Suprapubic skin (tissue), 4 donors: ENCODE measurements around the gene CLTC. TPM values are rescaled to one million over a fixed set of nuclear protein-coding genes. Genes with fewer than 3 reads are reported as not detected.

Experiments
- DNase-seq, 2 donors: peaks; one replicate each; pipeline ENCODE4 v3.0.0-alpha.2; 2019; ENCODE audit warnings: low spot score in 2 of 2
- H3K27ac ChIP-seq: fragments of 200-600 bp; sonication (generic); one replicate; pipeline ENCODE4 v1.5.1; 2019
- H3K27me3 ChIP-seq: fragments of 200-600 bp; sonication (generic); one replicate; pipeline ENCODE4 v1.5.1; 2019
- H3K36me3 ChIP-seq: fragments of 200-600 bp; sonication (generic); one replicate; pipeline ENCODE4 v1.5.1; 2019
- H3K4me1 ChIP-seq: fragments of 200-600 bp; sonication (generic); one replicate; pipeline ENCODE4 v1.5.1; 2019
- H3K4me3 ChIP-seq: fragments of 200-600 bp; sonication (generic); one replicate; pipeline ENCODE4 v1.5.1; 2019; ENCODE audit warnings: mild to moderate bottlenecking
- H3K9me3 ChIP-seq: fragments of 200-600 bp; sonication (generic); one replicate; pipeline ENCODE4 v1.5.1; 2019
- EP300 ChIP-seq: sonication (generic); formaldehyde crosslinking; IDR thresholded peaks from one replicate; pipeline ENCODE4 v1.6.1; 2017; ENCODE audit warnings: antibody characterized with exemption
- POLR2A ChIP-seq, 2 donors: fragments of 450-650 bp; IDR thresholded peaks; one replicate each; pipeline ENCODE4 v1.6.1; 2017; ENCODE audit warnings: antibody characterized with exemption in 2 of 2, mild to moderate bottlenecking in 2 of 2, moderate library complexity in 2 of 2
- POLR2AphosphoS5 ChIP-seq, 3 donors: sonication (generic); formaldehyde crosslinking; IDR thresholded peaks; one replicate each; pipeline ENCODE4 v1.6.1; 2017; ENCODE audit warnings: antibody characterized with exemption in 3 of 3
- WGBS: methylation state at CpG from one replicate; pipeline ENCODE4 v1.1.5; 2018; 5-methylcytosine and 5-hydroxymethylcytosine counted together
- total RNA-seq, 4 donors: library from RNA; depleted of rRNA; stranded (reverse); fragments of >200 nt; gene quantifications; one replicate each; pipeline ENCODE4 v1.1.0, GENCODE V29; 2016
- TF ChIP-seq, protein P1 (sequence below), 2 donors: fragments of 200-600 bp in 1 of 2; fragments of 450-650 bp in 1 of 2; sonication (generic) in 1 of 2; IDR thresholded peaks; one replicate each; pipeline ENCODE4 v1.5.1; 2016 to 2019; ENCODE audit warnings: antibody characterized with exemption in 2 of 2, mild to moderate bottlenecking in 1 of 2, moderate library complexity in 1 of 2

Gene CLTC
- total RNA-seq, 4 donors from 2014 or later: 99.2 to 178 (median 152) TPM

DNA sequence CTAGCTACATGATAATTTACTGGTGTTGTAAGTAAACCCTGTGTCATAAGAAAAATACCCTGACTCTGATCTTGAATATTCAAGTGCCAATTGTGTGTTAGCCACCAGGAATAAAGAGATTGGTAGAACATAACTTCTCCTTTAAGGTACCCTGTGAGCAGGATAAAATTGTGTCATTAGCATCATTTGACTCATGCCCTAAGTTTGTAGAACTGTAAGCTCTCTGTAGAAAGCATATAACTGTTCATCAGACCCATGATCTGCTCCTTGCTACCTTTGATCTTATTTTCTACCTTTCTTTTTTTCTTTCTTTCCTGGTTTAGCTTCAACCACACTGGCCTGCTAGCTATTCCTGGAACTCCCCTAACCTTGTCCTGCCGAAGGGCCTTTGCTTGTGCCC is 51.7 kb downstream of the CLTC start:
- 94% methylated on average over 1 of the region's 1 CpG for WGBS
- H3K9me3 ChIP-seq: no peaks in the 10 kb centered on the region
- H3K27ac ChIP-seq: peak overlapping the region; percentile 24
- no peak for DNase-seq
- no peak for TF ChIP-seq POLR2AphosphoS5 (IDR thresholded peaks at IDR 0.05)
- no peak overlapping the region for H3K4me3 ChIP-seq
- peaks cover under 1% of the 10 kb centered on the region for H3K4me1 ChIP-seq
- H3K36me3 ChIP-seq: peaks cover 88% of the 10 kb centered on the region
- H3K27me3 ChIP-seq: no peaks in the 10 kb centered on the region

DNA sequence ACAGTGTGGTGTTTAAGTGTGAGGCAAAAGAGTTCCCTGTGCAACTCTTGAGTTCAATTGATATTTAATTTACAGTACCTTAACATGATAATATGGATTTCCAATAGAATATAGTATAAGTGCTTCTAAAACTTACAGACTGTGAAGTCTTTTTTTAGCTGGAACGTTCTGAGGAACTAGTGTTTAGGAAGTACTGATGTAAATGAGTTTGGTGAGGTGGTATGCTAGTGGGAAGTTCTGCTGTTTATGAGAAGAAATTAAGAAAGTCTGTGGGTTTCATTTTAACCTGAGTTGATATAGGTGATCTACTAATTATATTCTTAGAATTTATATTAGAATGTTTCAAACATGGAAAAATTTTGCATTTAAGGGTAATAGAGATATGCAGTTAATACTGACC is 55.5 kb downstream of the CLTC start:
- H3K4me1 ChIP-seq: peaks cover 3% of the 10 kb centered on the region
- no peaks in the 10 kb centered on the region for H3K9me3 ChIP-seq
- H3K4me3 ChIP-seq: no peak overlapping the region
- peaks cover 94% of the 10 kb centered on the region for H3K36me3 ChIP-seq
- TF ChIP-seq POLR2AphosphoS5 (IDR thresholded peaks at IDR 0.05): no peak
- no peak for TF ChIP-seq POLR2A (IDR thresholded peaks at IDR 0.05)
- TF ChIP-seq EP300: no peak
- TF ChIP-seq, protein P1, sequence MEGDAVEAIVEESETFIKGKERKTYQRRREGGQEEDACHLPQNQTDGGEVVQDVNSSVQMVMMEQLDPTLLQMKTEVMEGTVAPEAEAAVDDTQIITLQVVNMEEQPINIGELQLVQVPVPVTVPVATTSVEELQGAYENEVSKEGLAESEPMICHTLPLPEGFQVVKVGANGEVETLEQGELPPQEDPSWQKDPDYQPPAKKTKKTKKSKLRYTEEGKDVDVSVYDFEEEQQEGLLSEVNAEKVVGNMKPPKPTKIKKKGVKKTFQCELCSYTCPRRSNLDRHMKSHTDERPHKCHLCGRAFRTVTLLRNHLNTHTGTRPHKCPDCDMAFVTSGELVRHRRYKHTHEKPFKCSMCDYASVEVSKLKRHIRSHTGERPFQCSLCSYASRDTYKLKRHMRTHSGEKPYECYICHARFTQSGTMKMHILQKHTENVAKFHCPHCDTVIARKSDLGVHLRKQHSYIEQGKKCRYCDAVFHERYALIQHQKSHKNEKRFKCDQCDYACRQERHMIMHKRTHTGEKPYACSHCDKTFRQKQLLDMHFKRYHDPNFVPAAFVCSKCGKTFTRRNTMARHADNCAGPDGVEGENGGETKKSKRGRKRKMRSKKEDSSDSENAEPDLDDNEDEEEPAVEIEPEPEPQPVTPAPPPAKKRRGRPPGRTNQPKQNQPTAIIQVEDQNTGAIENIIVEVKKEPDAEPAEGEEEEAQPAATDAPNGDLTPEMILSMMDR (IDR thresholded peaks at IDR 0.05): no peak
- DNase-seq: no peak
- H3K27me3 ChIP-seq: no peaks in the 10 kb centered on the region
- H3K27ac ChIP-seq: no peak overlapping the region
- 64% methylated on average over 1 of the region's 1 CpG for WGBS

DNA sequence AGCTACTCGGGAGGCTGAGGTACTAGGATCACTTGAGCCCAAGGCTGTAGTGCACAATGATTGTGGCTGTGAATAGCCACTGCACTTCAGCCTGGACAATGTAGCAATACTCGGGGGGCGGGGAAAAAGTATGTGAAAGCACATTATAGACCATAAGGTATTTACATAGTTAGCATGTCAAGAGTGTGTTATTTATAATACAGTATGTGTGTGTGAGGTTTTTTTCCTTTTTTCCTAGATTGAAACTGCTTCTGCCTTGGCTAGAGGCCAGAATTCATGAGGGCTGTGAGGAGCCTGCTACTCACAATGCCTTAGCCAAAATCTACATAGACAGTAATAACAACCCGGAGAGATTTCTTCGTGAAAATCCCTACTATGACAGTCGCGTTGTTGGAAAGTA is 57.0 kb downstream of the CLTC start:
- TF ChIP-seq, protein P1 (IDR thresholded peaks at IDR 0.05): no peak
- TF ChIP-seq POLR2A (IDR thresholded peaks at IDR 0.05) (no peak), POLR2AphosphoS5 (IDR thresholded peaks at IDR 0.05) (no peak), EP300 (no peak)
- DNase-seq: no peak
- Histone ChIP-seq H3K36me3 (peaks cover 94% of the 10 kb centered on the region), H3K4me3 (no peak overlapping the region), H3K9me3 (no peaks in the 10 kb centered on the region), H3K4me1 (peaks cover 3% of the 10 kb centered on the region), H3K27ac (peak overlapping the region; percentile 11), H3K27me3 (no peaks in the 10 kb centered on the region)
- WGBS: 71% methylated on average over 7 of the region's 7 CpGs

DNA sequence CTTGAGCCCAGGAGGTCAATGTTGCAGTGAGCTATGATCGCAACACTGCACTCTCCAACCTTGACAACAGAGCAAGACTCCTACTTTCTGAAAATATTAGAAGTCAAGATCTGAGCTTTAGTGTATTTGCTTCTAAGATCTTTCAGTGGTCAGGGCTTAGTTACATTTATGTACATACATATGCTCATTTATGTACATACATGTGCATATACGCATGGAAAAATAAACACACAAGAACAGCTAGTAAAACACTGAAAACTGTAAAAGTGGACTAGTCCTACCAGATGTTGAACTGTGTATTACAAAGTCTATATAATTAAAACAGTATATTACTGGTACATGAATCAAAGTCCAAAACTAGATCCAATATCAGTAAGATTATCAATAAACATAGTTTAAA is 59.2 kb downstream of the CLTC start:
- Histone ChIP-seq H3K9me3 (no peaks in the 10 kb centered on the region), H3K27ac (peak overlapping the region; percentile 15), H3K36me3 (peaks cover 98% of the 10 kb centered on the region), H3K4me3 (no peak overlapping the region), H3K27me3 (no peaks in the 10 kb centered on the region), H3K4me1 (peaks cover 3% of the 10 kb centered on the region)
- DNase-seq: no peak
- TF ChIP-seq EP300 (no peak), POLR2AphosphoS5 (IDR thresholded peaks at IDR 0.05) (no peak), POLR2A (IDR thresholded peaks at IDR 0.05) (no peak)
- TF ChIP-seq, protein P1 (IDR thresholded peaks at IDR 0.05): no peak
- 98% methylated on average over 2 of the region's 2 CpGs for whole genome bisulfite sequencing

DNA sequence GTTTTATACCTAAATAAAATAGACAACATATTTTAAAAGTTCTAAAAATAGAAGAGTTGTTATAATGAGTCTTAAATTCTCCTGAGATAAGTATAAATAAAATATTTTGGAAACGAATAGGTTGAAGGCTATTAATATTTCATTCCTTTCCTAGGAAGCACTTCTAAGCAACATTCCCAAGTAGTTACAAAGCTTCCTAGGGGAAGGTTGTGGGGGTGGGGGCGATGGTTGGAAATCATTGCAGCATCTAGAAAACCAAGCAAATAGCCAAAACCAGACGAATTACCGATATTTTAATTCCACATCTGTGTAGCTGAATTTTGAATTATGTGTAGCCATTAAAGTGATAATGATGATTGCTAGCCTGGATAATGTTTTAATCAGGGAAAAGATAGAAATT is 60.6 kb downstream of the CLTC start:
- TF ChIP-seq POLR2AphosphoS5 (IDR thresholded peaks at IDR 0.05): no peak
- TF ChIP-seq, protein P1 (IDR thresholded peaks at IDR 0.05): no peak
- TF ChIP-seq EP300: no peak
- no peak for TF ChIP-seq POLR2A (IDR thresholded peaks at IDR 0.05)
- H3K36me3 ChIP-seq: peaks cover 99% of the 10 kb centered on the region

DNA sequence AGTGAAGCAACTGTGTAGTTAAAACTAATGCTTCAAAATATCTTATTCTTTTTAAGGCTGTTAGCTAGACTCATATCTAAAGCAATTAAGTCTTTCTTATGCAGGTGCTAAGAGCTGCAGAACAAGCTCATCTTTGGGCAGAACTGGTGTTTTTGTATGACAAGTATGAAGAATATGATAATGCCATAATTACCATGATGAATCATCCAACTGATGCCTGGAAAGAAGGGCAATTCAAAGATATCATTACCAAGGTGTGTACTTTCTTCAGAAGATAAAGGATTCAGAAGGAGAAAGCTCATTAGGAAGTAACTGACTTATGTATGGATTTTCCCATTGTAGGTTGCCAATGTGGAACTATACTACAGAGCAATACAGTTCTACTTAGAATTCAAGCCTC is 63.6 kb downstream of the CLTC start:
- Histone ChIP-seq H3K36me3 (peaks cover 99% of the 10 kb centered on the region), H3K4me3 (no peak overlapping the region), H3K27me3 (no peaks in the 10 kb centered on the region), H3K4me1 (no peaks in the 10 kb centered on the region), H3K27ac (no peak overlapping the region), H3K9me3 (no peaks in the 10 kb centered on the region)
- DNase-seq: no peak
- TF ChIP-seq, protein P1 (IDR thresholded peaks at IDR 0.05): no peak
- no peak for TF ChIP-seq EP300
- no peak for TF ChIP-seq POLR2A (IDR thresholded peaks at IDR 0.05)
- TF ChIP-seq POLR2AphosphoS5 (IDR thresholded peaks at IDR 0.05): no peak

More for the DNA sequence above, 60.6 kb downstream of the CLTC start:
- Histone ChIP-seq H3K9me3 (no peaks in the 10 kb centered on the region), H3K27me3 (no peaks in the 10 kb centered on the region), H3K4me1 (peaks cover 3% of the 10 kb centered on the region), H3K27ac (no peak overlapping the region), H3K4me3 (no peak overlapping the region)
- DNase-seq: no peak
- 78% methylated on average over 4 of the region's 4 CpGs for WGBS
